NB4 (cell line): ENCODE data around the gene QSOX2.

Experiments
- DNase-seq: peaks from one replicate; pipeline ENCODE4 v3.0.0; 2010; ENCODE audit warnings: low read depth
- H3K4me3 ChIP-seq: one replicate; pipeline ENCODE4 v1.5.1; 2011; ENCODE audit warnings: mild to moderate bottlenecking, low read depth, low read length, moderate library complexity
- MAX ChIP-seq: IDR thresholded peaks from 2 replicates; pipeline ENCODE4 v1.6.1; 2011; ENCODE audit warnings: low read depth, low read length
- MYC ChIP-seq: IDR thresholded peaks from 2 replicates; pipeline ENCODE4 v1.6.1; 2011; ENCODE audit warnings: low read depth, low read length
- POLR2A ChIP-seq: IDR thresholded peaks from 2 replicates; pipeline ENCODE4 v1.6.1; 2011; ENCODE audit warnings: mild to moderate bottlenecking; ENCODE audit not compliant: insufficient read length; ENCODE audit errors: extremely low read depth
- TF ChIP-seq, protein P1 (sequence below): IDR thresholded peaks from one replicate; pipeline ENCODE4 v1.5.1; 2012; ENCODE audit warnings: low read depth, low read length

QSOX2 gene

GRCh38 chr9:136233411-136233810, 12.2 kb downstream of the QSOX2 start:
- peak; percentile 34 for DNase-seq
- TF ChIP-seq MAX = no peak
- TF ChIP-seq, protein P1, sequence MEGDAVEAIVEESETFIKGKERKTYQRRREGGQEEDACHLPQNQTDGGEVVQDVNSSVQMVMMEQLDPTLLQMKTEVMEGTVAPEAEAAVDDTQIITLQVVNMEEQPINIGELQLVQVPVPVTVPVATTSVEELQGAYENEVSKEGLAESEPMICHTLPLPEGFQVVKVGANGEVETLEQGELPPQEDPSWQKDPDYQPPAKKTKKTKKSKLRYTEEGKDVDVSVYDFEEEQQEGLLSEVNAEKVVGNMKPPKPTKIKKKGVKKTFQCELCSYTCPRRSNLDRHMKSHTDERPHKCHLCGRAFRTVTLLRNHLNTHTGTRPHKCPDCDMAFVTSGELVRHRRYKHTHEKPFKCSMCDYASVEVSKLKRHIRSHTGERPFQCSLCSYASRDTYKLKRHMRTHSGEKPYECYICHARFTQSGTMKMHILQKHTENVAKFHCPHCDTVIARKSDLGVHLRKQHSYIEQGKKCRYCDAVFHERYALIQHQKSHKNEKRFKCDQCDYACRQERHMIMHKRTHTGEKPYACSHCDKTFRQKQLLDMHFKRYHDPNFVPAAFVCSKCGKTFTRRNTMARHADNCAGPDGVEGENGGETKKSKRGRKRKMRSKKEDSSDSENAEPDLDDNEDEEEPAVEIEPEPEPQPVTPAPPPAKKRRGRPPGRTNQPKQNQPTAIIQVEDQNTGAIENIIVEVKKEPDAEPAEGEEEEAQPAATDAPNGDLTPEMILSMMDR = no peak
- TF ChIP-seq POLR2A = no peak
- TF ChIP-seq MYC = no peak

GRCh38 chr9:136232969-136233368, 12.6 kb downstream of the QSOX2 start:
- TF ChIP-seq MYC = no peak
- TF ChIP-seq MAX = no peak
- TF ChIP-seq POLR2A = no peak
- TF ChIP-seq, protein P1 = no peak
- no peak overlapping the region for H3K4me3 ChIP-seq
- DNase-seq = no peak

More at GRCh38 chr9:136233411-136233810, 12.2 kb downstream of the QSOX2 start:
- H3K4me3 ChIP-seq = no peak overlapping the region

- no peak overlapping the region for H3K4me3 ChIP-seq
- TF ChIP-seq MYC (no peak), MAX (no peak), POLR2A (no peak)
- TF ChIP-seq, protein P1 = no peak
- no peak for DNase-seq
These were observed 13.9 kb downstream of the QSOX2 start for GRCh38 chr9:136231478-136232297.

DNA sequence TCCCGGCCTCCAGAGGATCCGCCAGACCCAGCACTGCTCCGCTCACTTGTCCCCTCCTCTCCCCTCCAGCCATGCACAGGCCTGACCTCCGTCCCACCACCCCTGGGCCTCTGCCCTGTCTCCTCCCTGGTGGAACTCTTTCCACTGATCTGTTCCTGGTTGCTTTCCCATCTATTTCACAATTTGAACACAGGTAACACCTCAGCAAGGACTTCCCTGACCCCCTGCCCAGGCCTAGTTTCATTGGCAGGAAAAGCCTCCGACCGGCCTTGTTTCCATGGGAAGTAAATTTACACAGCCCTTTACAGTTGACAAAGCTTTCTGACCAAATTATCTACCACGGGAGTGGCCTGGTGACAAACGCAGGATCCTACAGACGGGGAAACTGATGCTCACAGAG, 14.8 kb downstream of the QSOX2 start:
- no peak for TF ChIP-seq MYC
- DNase-seq = no peak
- no peak overlapping the region for H3K4me3 ChIP-seq

DNA sequence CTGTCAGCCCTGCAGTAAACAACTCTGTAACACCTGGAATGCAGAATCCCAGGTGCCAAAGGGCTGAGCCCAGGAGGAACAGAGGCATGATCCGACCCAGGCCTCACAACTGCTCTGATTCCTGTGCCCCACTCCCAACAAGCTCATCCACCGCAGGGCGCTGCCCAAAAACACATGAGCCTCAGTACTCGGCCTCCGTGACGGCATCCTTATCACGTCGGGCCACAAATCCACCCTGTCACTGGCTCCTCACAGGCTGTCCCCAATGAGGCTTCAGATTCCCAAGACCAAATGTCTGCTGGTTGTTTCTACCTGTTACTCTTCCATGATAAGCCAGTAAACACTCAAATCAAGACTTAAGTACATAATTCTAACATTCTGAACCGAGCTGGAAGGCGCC, 15.2 kb downstream of the QSOX2 start:
- no peak for DNase-seq
- no peak overlapping the region for H3K4me3 ChIP-seq
- TF ChIP-seq MAX (no peak), POLR2A (no peak), MYC (no peak)
- TF ChIP-seq, protein P1 = no peak

DNA sequence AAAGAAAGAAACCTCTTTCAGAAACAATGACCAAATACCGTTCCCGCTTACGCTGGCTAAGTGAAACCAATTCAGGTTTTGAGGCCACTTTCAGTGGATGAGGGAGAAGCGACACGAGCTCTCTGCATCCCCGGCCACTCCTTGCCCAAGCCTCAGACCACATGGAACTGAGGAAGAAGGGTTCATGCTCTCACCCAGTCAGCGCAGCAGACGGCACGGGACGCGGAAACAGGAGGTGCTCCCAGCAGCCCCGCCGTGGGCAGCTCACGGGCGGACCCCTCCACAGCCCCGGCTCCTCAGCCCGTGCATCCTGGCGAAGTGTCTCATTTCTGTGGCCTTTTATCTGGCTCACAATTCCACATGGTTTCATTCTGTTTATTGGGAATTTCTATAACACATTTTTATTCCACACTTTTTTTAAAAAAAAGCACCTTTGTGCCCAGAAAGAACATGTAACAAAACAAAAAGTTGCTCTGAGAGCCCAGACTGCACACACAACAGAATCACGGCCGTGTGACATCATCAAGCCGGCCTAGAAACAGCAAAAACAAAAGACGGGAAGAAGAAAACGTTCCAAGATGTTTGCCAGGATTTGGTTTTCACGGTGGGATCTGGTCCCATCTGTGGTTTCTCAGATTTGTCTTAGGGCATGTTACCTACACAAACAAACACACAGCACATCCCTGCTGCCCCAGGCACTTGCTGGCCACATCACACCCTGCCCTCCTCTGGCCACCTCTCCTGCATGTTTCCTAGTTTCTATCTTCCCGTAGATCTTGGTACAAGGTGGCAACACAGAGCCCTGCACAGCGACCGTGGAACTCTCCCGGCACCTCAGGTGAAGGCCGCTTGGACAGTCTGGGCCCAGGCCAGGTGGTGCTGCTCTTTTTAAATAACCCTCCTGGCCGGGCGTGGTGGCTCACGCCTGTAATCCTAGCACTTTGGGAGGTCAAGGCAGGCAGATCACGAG, 16.2 kb downstream of the QSOX2 start:
- H3K4me3 ChIP-seq = no peak overlapping the region
- no peak for DNase-seq
- TF ChIP-seq, protein P1 = no peak
